Brain microvascular endothelial cell (primary cell): Measurements from ENCODE around the gene NTN1.

Experiments
- DNase-seq: peaks from one replicate; pipeline ENCODE4 v3.0.0-alpha.2; 2020
- H3K27ac ChIP-seq: fragments of 250-450 bp; sonication (Bioruptor Pico); 2 replicates; pipeline ENCODE4 v1.5.1; 2020; ENCODE audit warnings: mild to moderate bottlenecking, moderate library complexity
- H3K27me3 ChIP-seq: fragments of 250-450 bp; sonication (Bioruptor Pico); replicated peaks from 2 replicates; pipeline ENCODE4 v1.5.1; 2020; ENCODE audit warnings: mild to moderate bottlenecking
- H3K36me3 ChIP-seq: fragments of 250-450 bp; sonication (Bioruptor Pico); replicated peaks from 2 replicates; pipeline ENCODE4 v1.5.1; 2020; ENCODE audit warnings: mild to moderate bottlenecking
- H3K4me3 ChIP-seq: 2 replicates; pipeline ENCODE4 v1.5.1; 2011; ENCODE audit warnings: low read depth, mild to moderate bottlenecking, control low read depth, low read length, moderate library complexity
- CTCF ChIP-seq: IDR thresholded peaks from 2 replicates; pipeline ENCODE4 v1.5.1; 2011; ENCODE audit warnings: low read depth, mild to moderate bottlenecking, moderate library complexity, low read length, control low read depth, inconsistent platforms; ENCODE audit errors: missing control alignments
- in situ Hi-C: cut with HindIII; loops from 2 replicates; pipeline ENCODE4 v1.10.0; 2017; ENCODE audit warnings: low sequenced_read_pairs, low pct_ligation_motif_present

NTN1 gene

DNA sequence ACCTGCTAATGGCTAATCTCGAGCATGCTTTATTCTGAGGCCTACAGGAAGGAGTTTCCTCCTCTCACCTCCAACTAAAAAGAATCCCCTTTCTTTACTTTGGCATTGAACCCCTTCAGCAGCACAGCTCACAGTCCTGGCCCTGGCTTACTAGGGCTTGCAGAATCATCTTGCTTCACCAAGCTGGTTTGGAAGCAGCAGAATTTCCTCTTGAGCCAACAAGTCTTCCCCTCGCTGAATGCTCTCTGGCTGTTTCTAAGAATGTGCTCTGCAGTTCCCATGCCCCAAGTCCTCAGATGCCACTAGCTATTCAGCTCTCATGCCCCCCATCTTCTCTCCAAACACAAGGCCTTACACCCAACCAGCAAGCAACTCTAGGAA, 271.2 kb downstream of the NTN1 start:
- in situ Hi-C loops, result no loop called here
- TF ChIP-seq CTCF, result no peak
- no peak for DNase-seq
- H3K36me3 ChIP-seq, result no peaks in the 10 kb centered on the region
- H3K4me3 ChIP-seq, result no peak overlapping the region
- no peak overlapping the region for H3K27ac ChIP-seq
- no peaks in the 10 kb centered on the region for H3K27me3 ChIP-seq
